ENCODE measurements around the gene KCNMA1.

Gene KCNMA1

GRCh38 chr10:77506517-77507200 lies 130.9 kb downstream of the KCNMA1 start:
- Mint-ChIP-seq H3K27me3 (peaks cover 10% of the 10 kb centered on the region), H3K36me3 (no peaks in the 10 kb centered on the region), H3K9me3 (no peaks in the 10 kb centered on the region), H3K4me3 (no peak overlapping the region), H3K27ac (no peak overlapping the region), H3K4me1 (no peaks in the 10 kb centered on the region)
- ATAC-seq = no peak

GRCh38 chr10:77505431-77506334 lies 131.9 kb downstream of the KCNMA1 start:
- Mint-ChIP-seq H3K36me3 (no peaks in the 10 kb centered on the region), H3K27me3 (peaks cover 16% of the 10 kb centered on the region), H3K4me1 (peaks cover 8% of the 10 kb centered on the region), H3K9me3 (no peaks in the 10 kb centered on the region), H3K4me3 (no peak overlapping the region), H3K27ac (no peak overlapping the region)
- ATAC-seq = no peak

- peaks cover 13% of the 10 kb centered on the region for H3K4me1 Mint-ChIP-seq
- no peak overlapping the region for H3K4me3 Mint-ChIP-seq
- H3K9me3 Mint-ChIP-seq = no peaks in the 10 kb centered on the region
- H3K36me3 Mint-ChIP-seq = no peaks in the 10 kb centered on the region
- H3K27me3 Mint-ChIP-seq = peaks cover 18% of the 10 kb centered on the region
- ATAC-seq = no peak
- H3K27ac Mint-ChIP-seq = no peak overlapping the region
Observed at GRCh38 chr10:77504873-77505257, 132.7 kb downstream of the KCNMA1 start.

- ATAC-seq = no peak
- Mint-ChIP-seq H3K4me3 (no peak overlapping the region), H3K9me3 (no peaks in the 10 kb centered on the region)
Observed at GRCh38 chr10:77504196-77504872, 133.3 kb downstream of the KCNMA1 start.

GRCh38 chr10:77501846-77502261 lies 135.8 kb downstream of the KCNMA1 start:
- H3K27ac Mint-ChIP-seq = no peak overlapping the region
- H3K9me3 Mint-ChIP-seq = no peaks in the 10 kb centered on the region
- no peak overlapping the region for H3K4me3 Mint-ChIP-seq
- no peaks in the 10 kb centered on the region for H3K36me3 Mint-ChIP-seq
- peaks cover 13% of the 10 kb centered on the region for H3K4me1 Mint-ChIP-seq
- ATAC-seq = peak; percentile 28
- peaks cover 17% of the 10 kb centered on the region for H3K27me3 Mint-ChIP-seq

More at GRCh38 chr10:77504196-77504872, 133.3 kb downstream of the KCNMA1 start:
- Mint-ChIP-seq H3K27ac (no peak overlapping the region), H3K4me1 (peaks cover 13% of the 10 kb centered on the region), H3K36me3 (no peaks in the 10 kb centered on the region), H3K27me3 (peaks cover 18% of the 10 kb centered on the region)

- peaks cover 13% of the 10 kb centered on the region for H3K4me1 Mint-ChIP-seq
- ATAC-seq = peak; percentile 47
- H3K36me3 Mint-ChIP-seq = no peaks in the 10 kb centered on the region
- peaks cover 11% of the 10 kb centered on the region for H3K27me3 Mint-ChIP-seq
- no peak overlapping the region for H3K27ac Mint-ChIP-seq
- no peak overlapping the region for H3K4me3 Mint-ChIP-seq
- H3K9me3 Mint-ChIP-seq = no peaks in the 10 kb centered on the region
Observed at GRCh38 chr10:77501152-77501845, 136.3 kb downstream of the KCNMA1 start.

GRCh38 chr10:77500754-77501151 lies 136.9 kb downstream of the KCNMA1 start:
- H3K4me3 Mint-ChIP-seq = no peak overlapping the region
- H3K4me1 Mint-ChIP-seq = peaks cover 13% of the 10 kb centered on the region
- H3K27ac Mint-ChIP-seq = no peak overlapping the region
- H3K27me3 Mint-ChIP-seq = peaks cover 8% of the 10 kb centered on the region
- ATAC-seq = peak; percentile 71
- no peaks in the 10 kb centered on the region for H3K9me3 Mint-ChIP-seq
- H3K36me3 Mint-ChIP-seq = no peaks in the 10 kb centered on the region

- peaks cover 8% of the 10 kb centered on the region for H3K27me3 Mint-ChIP-seq
- no peaks in the 10 kb centered on the region for H3K9me3 Mint-ChIP-seq
- ATAC-seq = no peak
- H3K27ac Mint-ChIP-seq = no peak overlapping the region
- peaks cover 13% of the 10 kb centered on the region for H3K4me1 Mint-ChIP-seq
- no peaks in the 10 kb centered on the region for H3K36me3 Mint-ChIP-seq
- no peak overlapping the region for H3K4me3 Mint-ChIP-seq
Observed at GRCh38 chr10:77498829-77499228, 138.8 kb downstream of the KCNMA1 start.

- Mint-ChIP-seq H3K4me1 (peaks cover 17% of the 10 kb centered on the region), H3K9me3 (no peaks in the 10 kb centered on the region), H3K36me3 (no peaks in the 10 kb centered on the region), H3K27me3 (peaks cover 12% of the 10 kb centered on the region), H3K4me3 (no peak overlapping the region), H3K27ac (no peak overlapping the region)
- ATAC-seq = no peak
Observed at GRCh38 chr10:77498210-77498609, 139.4 kb downstream of the KCNMA1 start.

GRCh38 chr10:77497748-77498147 lies 139.9 kb downstream of the KCNMA1 start:
- Mint-ChIP-seq H3K4me1 (peaks cover 21% of the 10 kb centered on the region), H3K36me3 (no peaks in the 10 kb centered on the region), H3K27ac (no peak overlapping the region), H3K4me3 (no peak overlapping the region), H3K9me3 (no peaks in the 10 kb centered on the region), H3K27me3 (peaks cover 16% of the 10 kb centered on the region)
- no peak for ATAC-seq

- ATAC-seq = no peak
- H3K27ac Mint-ChIP-seq = no peak overlapping the region
- H3K36me3 Mint-ChIP-seq = no peaks in the 10 kb centered on the region
- H3K9me3 Mint-ChIP-seq = no peaks in the 10 kb centered on the region
- peaks cover 26% of the 10 kb centered on the region for H3K4me1 Mint-ChIP-seq
- no peak overlapping the region for H3K4me3 Mint-ChIP-seq
- H3K27me3 Mint-ChIP-seq = peaks cover 16% of the 10 kb centered on the region
Observed at GRCh38 chr10:77496941-77497420, 140.6 kb downstream of the KCNMA1 start.

- H3K27me3 Mint-ChIP-seq = peaks cover 9% of the 10 kb centered on the region
- ATAC-seq = no peak
Observed at GRCh38 chr10:77494756-77495541, 142.7 kb downstream of the KCNMA1 start.

GRCh38 chr10:77494327-77494726 lies 143.3 kb downstream of the KCNMA1 start:
- H3K4me1 Mint-ChIP-seq = peaks cover 15% of the 10 kb centered on the region
- H3K27me3 Mint-ChIP-seq = peaks cover 9% of the 10 kb centered on the region
- H3K9me3 Mint-ChIP-seq = no peaks in the 10 kb centered on the region
- H3K27ac Mint-ChIP-seq = no peak overlapping the region
- no peak overlapping the region for H3K4me3 Mint-ChIP-seq
- H3K36me3 Mint-ChIP-seq = no peaks in the 10 kb centered on the region
- no peak for ATAC-seq

More at GRCh38 chr10:77494756-77495541, 142.7 kb downstream of the KCNMA1 start:
- peaks cover 15% of the 10 kb centered on the region for H3K4me1 Mint-ChIP-seq
- H3K36me3 Mint-ChIP-seq = no peaks in the 10 kb centered on the region
- H3K9me3 Mint-ChIP-seq = no peaks in the 10 kb centered on the region
- no peak overlapping the region for H3K27ac Mint-ChIP-seq
- no peak overlapping the region for H3K4me3 Mint-ChIP-seq

GRCh38 chr10:77493851-77494261 lies 143.8 kb downstream of the KCNMA1 start:
- Mint-ChIP-seq H3K27ac (no peak overlapping the region), H3K4me3 (no peak overlapping the region), H3K36me3 (no peaks in the 10 kb centered on the region), H3K9me3 (no peaks in the 10 kb centered on the region), H3K4me1 (peaks cover 15% of the 10 kb centered on the region), H3K27me3 (peaks cover 9% of the 10 kb centered on the region)
- peak; percentile 39 for ATAC-seq
